ENCODE measurements around the gene ZNF41. TPM values are rescaled to one million over a fixed set of nuclear protein-coding genes. Genes with fewer than 3 reads are reported as not detected.

Gene ZNF41
- total and polyA plus RNA-seq, 2 donors (not counting 3 experiments of a cell fraction or from before 2014, with no cell fraction given), result 2.9 to 7.5 TPM

DNA sequence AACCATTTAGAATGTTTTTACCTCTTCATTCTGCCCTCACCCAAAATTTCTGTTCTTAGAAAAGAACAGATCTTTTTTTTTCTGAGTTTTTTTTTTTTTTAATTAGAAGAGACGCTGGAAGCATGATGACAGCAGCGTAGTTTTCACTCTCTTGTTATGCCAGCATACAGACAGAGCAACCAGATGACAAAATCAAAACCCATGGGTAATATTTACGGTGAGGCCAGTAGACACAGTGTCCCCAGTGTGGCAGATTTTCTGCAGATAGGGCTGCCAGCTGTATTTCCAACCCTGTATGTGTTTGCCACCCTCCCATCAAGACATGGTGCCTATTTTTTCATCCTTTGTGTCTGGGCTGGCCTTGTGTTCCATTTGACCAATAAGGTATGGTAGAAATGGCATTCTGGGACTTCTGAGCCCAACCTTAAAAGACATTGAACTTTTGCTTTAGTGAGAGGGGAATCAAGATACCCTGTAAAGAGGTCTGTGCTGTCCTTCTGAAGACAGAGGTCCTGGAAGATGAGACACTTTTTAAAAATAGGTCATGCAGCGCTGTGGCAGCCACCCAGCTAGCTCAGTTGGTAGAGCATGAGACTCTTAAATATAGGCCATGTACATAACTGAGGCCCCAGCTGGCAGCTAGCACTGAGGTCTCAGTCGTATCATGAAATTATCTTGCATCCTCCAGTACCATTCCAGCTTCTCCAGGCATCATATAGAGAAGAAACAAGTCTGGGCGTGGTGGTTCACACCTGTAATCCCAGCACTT is 6.7 kb upstream of the ZNF41 start:
- Histone ChIP-seq H3K9ac (replicated peaks; ENCODE audit: extremely low read depth, insufficient read depth, low read length) (no peak overlapping the region), H4K20me1 (replicated peaks; ENCODE audit: control insufficient read depth, extremely low read depth, insufficient read depth, low read length) (no peaks in the 10 kb centered on the region), H2AFZ (ENCODE audit: low read depth, low read length) (no peak overlapping the region), H3K4me1 (ENCODE audit: control insufficient read depth, extremely low read depth, insufficient read depth, low read length) (no peaks in the 10 kb centered on the region), H3K27me3 (ENCODE audit: control insufficient read depth in 2 of 2, insufficient read depth in 2 of 2, low read length in 2 of 2) (no peaks in the 10 kb centered on the region), H3K79me2 (ENCODE audit: control insufficient read depth, insufficient read depth, low read length) (peaks cover 3% of the 10 kb centered on the region), H3K9me3 (replicated peaks; ENCODE audit: control insufficient read depth, insufficient read depth, low read length) (no peaks in the 10 kb centered on the region), H3K36me3 (ENCODE audit: control insufficient read depth in 2 of 2, extremely low read depth in 1 of 2, insufficient read depth in 2 of 2, low read length in 2 of 2) (no peaks in the 10 kb centered on the region), H3K27ac (ENCODE audit: insufficient read depth, low read depth, low read length) (no peak overlapping the region), H3K4me2 (ENCODE audit: insufficient read depth, low read length) (no peak overlapping the region), H3K9me1 (replicated peaks; ENCODE audit: control insufficient read depth, extremely low read depth, insufficient read depth, low read length) (no peaks in the 10 kb centered on the region), H3K4me3 (replicated peaks in 1 of 3; ENCODE audit: insufficient read depth in 1 of 3, low read depth in 1 of 3, low read length in 3 of 3) (no peak overlapping the region)
- CTCF ChIA-PET, result interaction anchor here (1.2 kb wide), 1 partner anchor 34 kb away, joined by 6 read pairs; no protein-coding TSS in a partner anchor
- TF ChIP-seq MYC (IDR thresholded peaks at IDR 0.05; ENCODE audit: low read depth, low read length), result no peak
- TF ChIP-seq POLR2A (IDR thresholded peaks at IDR 0.05; ENCODE audit: low read depth, low read length), result no peak
- TF ChIP-seq, protein P1, sequence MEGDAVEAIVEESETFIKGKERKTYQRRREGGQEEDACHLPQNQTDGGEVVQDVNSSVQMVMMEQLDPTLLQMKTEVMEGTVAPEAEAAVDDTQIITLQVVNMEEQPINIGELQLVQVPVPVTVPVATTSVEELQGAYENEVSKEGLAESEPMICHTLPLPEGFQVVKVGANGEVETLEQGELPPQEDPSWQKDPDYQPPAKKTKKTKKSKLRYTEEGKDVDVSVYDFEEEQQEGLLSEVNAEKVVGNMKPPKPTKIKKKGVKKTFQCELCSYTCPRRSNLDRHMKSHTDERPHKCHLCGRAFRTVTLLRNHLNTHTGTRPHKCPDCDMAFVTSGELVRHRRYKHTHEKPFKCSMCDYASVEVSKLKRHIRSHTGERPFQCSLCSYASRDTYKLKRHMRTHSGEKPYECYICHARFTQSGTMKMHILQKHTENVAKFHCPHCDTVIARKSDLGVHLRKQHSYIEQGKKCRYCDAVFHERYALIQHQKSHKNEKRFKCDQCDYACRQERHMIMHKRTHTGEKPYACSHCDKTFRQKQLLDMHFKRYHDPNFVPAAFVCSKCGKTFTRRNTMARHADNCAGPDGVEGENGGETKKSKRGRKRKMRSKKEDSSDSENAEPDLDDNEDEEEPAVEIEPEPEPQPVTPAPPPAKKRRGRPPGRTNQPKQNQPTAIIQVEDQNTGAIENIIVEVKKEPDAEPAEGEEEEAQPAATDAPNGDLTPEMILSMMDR (IDR thresholded peaks at IDR 0.05; ENCODE audit: extremely low read depth in 1 of 2, insufficient read depth in 1 of 2, low read depth in 1 of 2, low read length in 2 of 2), result no peak
- no peak for TF ChIP-seq JUN (IDR thresholded peaks at IDR 0.05; ENCODE audit: borderline replicate concordance, insufficient read depth, insufficient read length, low read depth)
- no peak for TF ChIP-seq POLR2AphosphoS5 (IDR thresholded peaks at IDR 0.05; ENCODE audit: insufficient read depth, low read depth, low read length)
- no peak for TF ChIP-seq EZH2 (IDR thresholded peaks at IDR 0.05; ENCODE audit: borderline replicate concordance, low read depth, low read length, severe bottlenecking)
- no peak for TF ChIP-seq GATA2 (IDR thresholded peaks at IDR 0.05; ENCODE audit: insufficient read depth, insufficient read length, low read depth, low read length)
- TF ChIP-seq, protein P2, sequence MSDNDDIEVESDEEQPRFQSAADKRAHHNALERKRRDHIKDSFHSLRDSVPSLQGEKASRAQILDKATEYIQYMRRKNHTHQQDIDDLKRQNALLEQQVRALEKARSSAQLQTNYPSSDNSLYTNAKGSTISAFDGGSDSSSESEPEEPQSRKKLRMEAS (IDR thresholded peaks at IDR 0.05; ENCODE audit: insufficient read depth, insufficient read length), result no peak
- TF ChIP-seq FOS (IDR thresholded peaks at IDR 0.05; ENCODE audit: borderline replicate concordance, insufficient read depth, low read length), result no peak
- DNase-seq (ENCODE audit: low read depth, low spot score) (no peak), FAIRE-seq (no peak)
- POLR2A ChIA-PET, result no interaction called here
- intact Hi-C loops (cut with micrococcal nuclease) (no loop called here), dilution Hi-C loops (cut with MboI; ENCODE audit: extremely low pct_ligation_motif_present, low sequenced_read_pairs) (no loop called here)
- BruUV-seq (replicated peaks), result no TSS peak
